ENCODE measurements around the gene SYNJ1. TPM values are rescaled to one million over a fixed set of nuclear protein-coding genes. Genes with fewer than 3 reads are reported as not detected.

Gene SYNJ1
- total and polyA plus RNA-seq, 2 of the 13 experiments (the other 11 are each of a cell fraction or from before 2014, with no cell fraction given), result 2.0 to 2.7 TPM

DNA sequence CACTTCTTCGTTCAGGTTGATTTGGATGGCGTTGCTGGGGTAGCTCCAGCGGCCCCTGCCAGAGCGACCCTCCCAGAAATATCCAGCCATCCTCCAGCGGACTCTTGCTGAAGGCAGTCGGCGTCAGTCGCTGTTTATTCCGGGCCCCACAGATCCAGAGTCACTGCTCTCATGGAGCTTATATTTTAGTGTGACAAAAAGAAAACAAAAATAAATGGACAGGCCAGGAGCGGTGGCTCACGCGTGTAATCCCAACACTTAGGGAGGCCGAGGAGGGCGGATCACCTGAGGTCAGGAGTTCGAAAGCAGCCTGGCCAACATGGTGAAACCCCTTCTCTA is 114.8 kb downstream of the SYNJ1 start:
- Histone ChIP-seq H4K20me1 (ENCODE audit: insufficient read depth, low read length) (0 out of 2 replicates have a peak, but pooled peaks cover 4% of the 10 kb centered on the region), H3K27me3 (ENCODE audit: control insufficient read depth in 1 of 2, insufficient read depth in 2 of 2, low read length in 2 of 2) (no peaks in the 10 kb centered on the region; a peak in 1 of 5 replicates), H2AFZ (ENCODE audit: low read length) (no peak overlapping the region), H3K4me3 (replicated peaks in 1 of 3; ENCODE audit: insufficient read depth in 1 of 3, low read depth in 2 of 3, low read length in 3 of 3) (peak overlapping the region; percentile 69 to 90 (median 88)), H3K9ac (ENCODE audit: insufficient read depth, low read depth, low read length) (peak overlapping the region; percentile 95), H3K9me3 (ENCODE audit: low read length) (no peaks in the 10 kb centered on the region), H3K36me3 (replicated peaks in 1 of 2; ENCODE audit: control insufficient read depth in 1 of 2, insufficient read depth in 2 of 2, low read length in 2 of 2) (peaks cover 1 to 12% of the 10 kb centered on the region in 2 experiments; a peak in 2 of 5 replicates), H3K27ac (ENCODE audit: extremely low read length, insufficient read depth, low read length) (peak overlapping the region; percentile 96), H3K79me2 (ENCODE audit: insufficient read depth, low read length) (peaks cover 18% of the 10 kb centered on the region), H3K4me2 (ENCODE audit: low read depth, low read length) (peak overlapping the region; percentile 74), H3K4me1 (ENCODE audit: insufficient read depth, low read length) (peaks cover 14% of the 10 kb centered on the region)
- ChIA-PET POLR2A (interaction anchor here (0.9 to 2.6 kb wide), 8 partner anchors 12 to 220 kb away, joined by 3 to 22 read pairs (median 6); partner anchors contain the start of genes SYNJ1 and URB1), CTCF (ENCODE audit: low intra/inter-chr PET ratio, low total read pairs) (no interaction called here)
- DNase-seq (ENCODE audit: low spot score), result no peak
- no peak for FAIRE-seq
- WGBS (ENCODE audit: low lambda C conversion rate), result 0% methylated on average over 12 of the region's 15 CpGs
- intact Hi-C loops (cut with micrococcal nuclease; ENCODE audit: unreplicated experiment), result no loop called here
- in situ Hi-C loops (cut with HindIII; ENCODE audit: extremely low pct_ligation_motif_present, low pct_unique_long_range_greater_than_20kb), result no loop called here
- BruUV-seq (replicated peaks), result TSS peak; percentile 91
- peak; percentile 38 for ATAC-seq
- TF ChIP-seq FIP1L1 (IDR thresholded peaks at IDR 0.05; ENCODE audit: borderline replicate concordance, insufficient read depth, low read depth, low read length) (no peak), ZNF510 (CRISPR knock-in tag; IDR thresholded peaks at IDR 0.05; ENCODE audit: low read depth) (peak; percentile 5; the same call in 1 of the 2 replicates), ZNF12 (CRISPR knock-in tag; IDR thresholded peaks at IDR 0.05) (no peak), ZNF317 (CRISPR knock-in tag; IDR thresholded peaks at IDR 0.05) (0 out of 2 replicates have a peak, but pooled peaks have one; percentile 19), ZNF569 (CRISPR knock-in tag; IDR thresholded peaks at IDR 0.05; ENCODE audit: borderline replicate concordance) (no peak), TARDBP (CRISPR knock-in tag; IDR thresholded peaks at IDR 0.05) (peak; percentile 6; the same call in 1 of the 2 replicates), ZNF710 (CRISPR knock-in tag; IDR thresholded peaks at IDR 0.05; ENCODE audit: borderline replicate concordance) (no peak), MTERF4 (CRISPR knock-in tag; IDR thresholded peaks at IDR 0.05) (peak; percentile 66; the same call in 1 of the 2 replicates)
- TF ChIP-seq, protein P1, sequence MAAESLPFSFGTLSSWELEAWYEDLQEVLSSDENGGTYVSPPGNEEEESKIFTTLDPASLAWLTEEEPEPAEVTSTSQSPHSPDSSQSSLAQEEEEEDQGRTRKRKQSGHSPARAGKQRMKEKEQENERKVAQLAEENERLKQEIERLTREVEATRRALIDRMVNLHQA (CRISPR knock-in tag; IDR thresholded peaks at IDR 0.05), result no peak
